NB4 (cell line): ENCODE data around the gene RGS14.

Experiments used
- MAX ChIP-seq: IDR thresholded peaks from 2 replicates; pipeline ENCODE4 v1.6.1; 2011; ENCODE audit warnings: low read depth, low read length
- MYC ChIP-seq: IDR thresholded peaks from 2 replicates; pipeline ENCODE4 v1.6.1; 2011; ENCODE audit warnings: low read depth, low read length
- POLR2A ChIP-seq: IDR thresholded peaks from 2 replicates; pipeline ENCODE4 v1.6.1; 2011; ENCODE audit warnings: mild to moderate bottlenecking; ENCODE audit not compliant: insufficient read length; ENCODE audit errors: extremely low read depth
- TF ChIP-seq, protein P1 (sequence below): IDR thresholded peaks from one replicate; pipeline ENCODE4 v1.5.1; 2012; ENCODE audit warnings: low read depth, low read length

DNA sequence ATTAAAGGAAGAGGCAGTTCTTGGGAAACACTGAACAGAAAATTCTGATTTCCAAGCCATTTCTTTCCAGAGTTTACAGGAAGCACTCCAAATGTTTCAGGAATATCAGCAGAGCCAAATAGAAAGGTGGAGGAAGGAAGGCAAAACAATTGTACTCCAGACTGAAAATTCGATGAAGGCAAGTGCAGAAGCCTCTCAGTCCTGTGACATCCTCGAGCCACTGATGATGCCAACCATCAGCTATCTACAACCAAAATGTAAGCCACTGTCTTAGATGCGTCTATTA, 8.4 kb upstream of the RGS14 start:
- TF ChIP-seq POLR2A, result no peak
- TF ChIP-seq, protein P1, sequence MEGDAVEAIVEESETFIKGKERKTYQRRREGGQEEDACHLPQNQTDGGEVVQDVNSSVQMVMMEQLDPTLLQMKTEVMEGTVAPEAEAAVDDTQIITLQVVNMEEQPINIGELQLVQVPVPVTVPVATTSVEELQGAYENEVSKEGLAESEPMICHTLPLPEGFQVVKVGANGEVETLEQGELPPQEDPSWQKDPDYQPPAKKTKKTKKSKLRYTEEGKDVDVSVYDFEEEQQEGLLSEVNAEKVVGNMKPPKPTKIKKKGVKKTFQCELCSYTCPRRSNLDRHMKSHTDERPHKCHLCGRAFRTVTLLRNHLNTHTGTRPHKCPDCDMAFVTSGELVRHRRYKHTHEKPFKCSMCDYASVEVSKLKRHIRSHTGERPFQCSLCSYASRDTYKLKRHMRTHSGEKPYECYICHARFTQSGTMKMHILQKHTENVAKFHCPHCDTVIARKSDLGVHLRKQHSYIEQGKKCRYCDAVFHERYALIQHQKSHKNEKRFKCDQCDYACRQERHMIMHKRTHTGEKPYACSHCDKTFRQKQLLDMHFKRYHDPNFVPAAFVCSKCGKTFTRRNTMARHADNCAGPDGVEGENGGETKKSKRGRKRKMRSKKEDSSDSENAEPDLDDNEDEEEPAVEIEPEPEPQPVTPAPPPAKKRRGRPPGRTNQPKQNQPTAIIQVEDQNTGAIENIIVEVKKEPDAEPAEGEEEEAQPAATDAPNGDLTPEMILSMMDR, result no peak
- TF ChIP-seq MAX, result no peak
- TF ChIP-seq MYC, result no peak
